Stimulated activated naive CD8-positive, alpha-beta T cell treated with anti-CD3 and anti-CD28 coated beads, Interleukin-15, amount 100 ng/mL, for 72 hours (primary cell): Measurements from ENCODE around the gene AAR2.

ENCODE experiments used
- ATAC-seq: fragments of 150-1000 bp; cut with Tn5 transposase; 2 replicates; pipeline ENCODE4 v1.10.0; 2021; ENCODE audit warnings: mild to moderate bottlenecking, moderate library complexity
- DNase-seq, 2 donors: peaks; one replicate each; pipeline ENCODE4 v3.0.0; 2021 to 2022
- H3K27ac Mint-ChIP-seq, 2 donors: one replicate each; pipeline ENCODE4 v1.8.0; 2022; ENCODE audit warnings: mild to moderate bottlenecking in 2 of 2, mixed read lengths in 2 of 2, moderate library complexity in 2 of 2
- H3K27me3 Mint-ChIP-seq: one replicate; pipeline ENCODE4 v1.8.0; 2022; ENCODE audit warnings: mixed read lengths
- H3K4me1 Mint-ChIP-seq: one replicate; pipeline ENCODE4 v1.8.0; 2022; ENCODE audit warnings: mild to moderate bottlenecking, mixed read lengths
- H3K4me3 Mint-ChIP-seq, 2 donors: one replicate each; pipeline ENCODE4 v1.8.0; 2022; ENCODE audit warnings: mild to moderate bottlenecking in 2 of 2, mixed read lengths in 2 of 2, moderate library complexity in 1 of 2
- H3K9me3 Mint-ChIP-seq, 2 donors: one replicate each; pipeline ENCODE4 v1.8.0; 2022; ENCODE audit warnings: mixed read lengths in 2 of 2

AAR2 gene

GRCh38 chr20:36277546-36277945, 41.3 kb downstream of the AAR2 start:
- Mint-ChIP-seq H3K27ac (no peak overlapping the region), H3K4me1 (no peaks in the 10 kb centered on the region), H3K27me3 (peaks cover 47% of the 10 kb centered on the region), H3K9me3 (no peaks in the 10 kb centered on the region), H3K4me3 (no peak overlapping the region)
- DNase-seq: no peak
- ATAC-seq: no peak

- no peaks in the 10 kb centered on the region for H3K9me3 Mint-ChIP-seq
- H3K27ac Mint-ChIP-seq: no peak overlapping the region
Observed at GRCh38 chr20:36279362-36279761, 43.1 kb downstream of the AAR2 start.

GRCh38 chr20:36279776-36280175, 43.5 kb downstream of the AAR2 start:
- no peak overlapping the region for H3K4me3 Mint-ChIP-seq
- no peak overlapping the region for H3K27ac Mint-ChIP-seq
- ATAC-seq (no peak), DNase-seq (no peak)
- no peaks in the 10 kb centered on the region for H3K4me1 Mint-ChIP-seq
- H3K27me3 Mint-ChIP-seq: peaks cover 28% of the 10 kb centered on the region
- H3K9me3 Mint-ChIP-seq: no peaks in the 10 kb centered on the region

More at GRCh38 chr20:36279362-36279761, 43.1 kb downstream of the AAR2 start:
- Mint-ChIP-seq H3K4me1 (no peaks in the 10 kb centered on the region), H3K27me3 (peaks cover 33% of the 10 kb centered on the region), H3K4me3 (no peak overlapping the region)
- no peak for DNase-seq
- no peak for ATAC-seq

- Mint-ChIP-seq H3K4me3 (no peak overlapping the region), H3K4me1 (no peaks in the 10 kb centered on the region), H3K27ac (no peak overlapping the region), H3K9me3 (no peaks in the 10 kb centered on the region), H3K27me3 (peaks cover 17% of the 10 kb centered on the region)
- ATAC-seq (no peak), DNase-seq (no peak)
Observed at GRCh38 chr20:36281785-36282380, 45.6 kb downstream of the AAR2 start.

GRCh38 chr20:36284751-36285150, 48.5 kb downstream of the AAR2 start:
- Mint-ChIP-seq H3K27ac (no peak overlapping the region), H3K9me3 (no peaks in the 10 kb centered on the region), H3K27me3 (peaks cover 26% of the 10 kb centered on the region), H3K4me3 (no peak overlapping the region), H3K4me1 (no peaks in the 10 kb centered on the region)
- DNase-seq: no peak
- ATAC-seq: no peak

GRCh38 chr20:36285746-36286447, 49.6 kb downstream of the AAR2 start:
- Mint-ChIP-seq H3K27ac (no peak overlapping the region), H3K4me3 (no peak overlapping the region), H3K27me3 (peaks cover 31% of the 10 kb centered on the region), H3K4me1 (no peaks in the 10 kb centered on the region), H3K9me3 (no peaks in the 10 kb centered on the region)
- DNase-seq (no peak), ATAC-seq (no peak)

GRCh38 chr20:36297656-36298055, 61.4 kb downstream of the AAR2 start:
- DNase-seq: no peak
- no peak overlapping the region for H3K27ac Mint-ChIP-seq
- H3K27me3 Mint-ChIP-seq: peaks cover 60% of the 10 kb centered on the region
- H3K4me3 Mint-ChIP-seq: no peak overlapping the region
- no peaks in the 10 kb centered on the region for H3K4me1 Mint-ChIP-seq
- no peaks in the 10 kb centered on the region for H3K9me3 Mint-ChIP-seq
- no peak for ATAC-seq

- ATAC-seq: no peak
- Mint-ChIP-seq H3K4me1 (no peaks in the 10 kb centered on the region), H3K27ac (no peak overlapping the region), H3K4me3 (no peak overlapping the region), H3K27me3 (peaks cover 64% of the 10 kb centered on the region), H3K9me3 (no peaks in the 10 kb centered on the region)
- peak in 1 of 2 donors; percentile 4 for DNase-seq
Observed at GRCh38 chr20:36298061-36298460, 61.8 kb downstream of the AAR2 start.

- Mint-ChIP-seq H3K4me1 (no peaks in the 10 kb centered on the region), H3K27me3 (peaks cover 72% of the 10 kb centered on the region), H3K27ac (no peak overlapping the region), H3K9me3 (no peaks in the 10 kb centered on the region), H3K4me3 (no peak overlapping the region)
- peak in 1 of 2 donors; percentile 3 for DNase-seq
- ATAC-seq: no peak
Observed at GRCh38 chr20:36298795-36299339, 62.6 kb downstream of the AAR2 start.

GRCh38 chr20:36299459-36299858, 63.2 kb downstream of the AAR2 start:
- Mint-ChIP-seq H3K4me3 (no peak overlapping the region), H3K9me3 (no peaks in the 10 kb centered on the region), H3K27ac (no peak overlapping the region), H3K4me1 (no peaks in the 10 kb centered on the region), H3K27me3 (peaks cover 78% of the 10 kb centered on the region)
- ATAC-seq (no peak), DNase-seq (no peak)

GRCh38 chr20:36301359-36302119, 65.3 kb downstream of the AAR2 start:
- peak overlapping the region in 1 of 2 donors; percentile 28 for H3K27ac Mint-ChIP-seq
- no peaks in the 10 kb centered on the region for H3K4me1 Mint-ChIP-seq
- H3K27me3 Mint-ChIP-seq: peaks cover 84% of the 10 kb centered on the region
- no peak overlapping the region for H3K4me3 Mint-ChIP-seq
- DNase-seq (no peak), ATAC-seq (no peak)
- no peaks in the 10 kb centered on the region for H3K9me3 Mint-ChIP-seq

GRCh38 chr20:36303020-36303595, 66.8 kb downstream of the AAR2 start:
- peaks cover 82% of the 10 kb centered on the region for H3K27me3 Mint-ChIP-seq
- no peaks in the 10 kb centered on the region for H3K9me3 Mint-ChIP-seq

GRCh38 chr20:36303831-36304230, 67.6 kb downstream of the AAR2 start:
- no peak overlapping the region for H3K4me3 Mint-ChIP-seq
- no peaks in the 10 kb centered on the region for H3K9me3 Mint-ChIP-seq
- H3K27ac Mint-ChIP-seq: peak overlapping the region in 1 of 2 donors; percentile 4
- H3K27me3 Mint-ChIP-seq: peaks cover 82% of the 10 kb centered on the region
- no peaks in the 10 kb centered on the region for H3K4me1 Mint-ChIP-seq
- ATAC-seq (no peak), DNase-seq (no peak)

More at GRCh38 chr20:36303020-36303595, 66.8 kb downstream of the AAR2 start:
- DNase-seq: no peak
- H3K4me1 Mint-ChIP-seq: no peaks in the 10 kb centered on the region
- no peak overlapping the region for H3K27ac Mint-ChIP-seq
- H3K4me3 Mint-ChIP-seq: no peak overlapping the region
- ATAC-seq: no peak

GRCh38 chr20:36304786-36305495, 68.7 kb downstream of the AAR2 start:
- ATAC-seq: no peak
- H3K9me3 Mint-ChIP-seq: no peaks in the 10 kb centered on the region
- no peak overlapping the region for H3K27ac Mint-ChIP-seq
- no peaks in the 10 kb centered on the region for H3K4me1 Mint-ChIP-seq
- no peak for DNase-seq
- H3K27me3 Mint-ChIP-seq: peaks cover 86% of the 10 kb centered on the region
- H3K4me3 Mint-ChIP-seq: peak overlapping the region in 1 of 2 donors; percentile 29
